Measurements from ENCODE around the gene ZNF253. TPM values are rescaled to one million over a fixed set of nuclear protein-coding genes. Genes with fewer than 3 reads are reported as not detected.
"Not testable (repeated sequence)": the region's sequence is repeated elsewhere in the genome, so short reads cannot be mapped to it uniquely, and the experiment has no call there.

The ZNF253 gene
- total RNA-seq, 2 donors from 2014 or later, result 3.0 to 9.0 TPM

DNA sequence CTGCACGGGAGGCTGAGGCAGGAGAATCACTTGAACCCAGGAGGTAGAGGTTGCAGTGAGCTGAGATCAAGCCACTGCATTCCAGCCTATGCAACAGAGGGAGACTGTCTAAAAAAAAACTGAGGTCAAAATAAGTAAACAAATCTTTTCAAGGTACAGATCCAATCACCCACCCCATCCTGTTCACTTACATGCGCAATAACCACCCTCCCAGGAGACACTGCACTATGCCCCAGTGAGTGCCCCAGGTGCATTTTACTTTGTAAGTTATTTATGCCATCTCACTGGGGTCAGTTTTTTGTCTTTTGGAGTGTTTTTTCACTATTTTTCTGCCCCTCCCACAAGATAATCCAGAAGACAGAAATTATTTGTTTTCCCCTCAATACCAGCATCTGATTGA lies 6.9 kb upstream of the ZNF253 start:
- Histone ChIP-seq H3K9me3 (no peaks in the 10 kb centered on the region), H3K36me3 (no peaks in the 10 kb centered on the region), H3K4me3 (no peak overlapping the region), H3K4me1 (ENCODE audit: control insufficient read depth in 1 of 2, low read depth in 2 of 2) (no peaks in the 10 kb centered on the region), H3K27ac (no peak overlapping the region), H3K27me3 (replicated peaks; ENCODE audit: insufficient read depth) (no peaks in the 10 kb centered on the region)
- no peak for DNase-seq (ENCODE audit: low spot score)
- no peak for TF ChIP-seq CTCF (IDR thresholded peaks at IDR 0.05)
- ATAC-seq (ENCODE audit: insufficient number of reproducible peaks, low FRiP score, low read depth), result no peak

DNA sequence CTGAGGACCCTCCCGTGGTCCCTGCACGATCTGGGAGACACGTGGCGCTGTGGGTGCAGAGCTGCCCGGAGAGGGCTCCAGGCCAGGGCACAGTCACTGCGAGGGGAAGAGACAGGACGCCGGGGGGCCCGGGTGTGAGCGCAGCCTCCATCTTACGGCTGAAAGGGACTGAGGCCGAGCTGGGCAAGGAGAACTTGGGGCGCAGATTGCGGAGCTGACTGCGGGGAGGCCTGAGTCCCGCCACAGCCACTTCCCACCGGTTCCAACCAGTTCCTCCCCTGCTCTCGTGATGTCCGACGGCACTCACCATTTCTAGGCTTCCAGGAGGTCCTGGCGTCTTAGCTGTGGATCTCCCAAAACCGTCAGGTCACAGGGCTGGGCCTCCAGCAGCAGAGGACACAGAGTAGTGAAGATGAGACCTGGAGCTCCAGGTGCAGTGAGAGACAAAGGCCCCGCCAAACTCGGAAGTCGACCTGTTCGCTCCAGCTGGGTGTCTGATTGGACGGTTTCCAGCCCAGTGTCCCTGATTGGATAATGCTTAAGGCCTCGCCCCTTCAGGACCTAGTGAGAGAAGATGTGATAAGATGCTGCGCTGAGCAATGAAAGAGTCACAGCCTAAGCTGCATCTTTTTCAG lies 4.8 kb upstream of the ZNF253 start:
- Histone ChIP-seq H3K27ac (no peak overlapping the region), H3K36me3 (no peaks in the 10 kb centered on the region), H3K9me3 (no peaks in the 10 kb centered on the region), H3K27me3 (replicated peaks; ENCODE audit: insufficient read depth) (no peaks in the 10 kb centered on the region), H3K4me1 (ENCODE audit: control insufficient read depth in 1 of 2, low read depth in 2 of 2) (no peaks in the 10 kb centered on the region), H3K4me3 (peak overlapping the region; percentile 1)
- ATAC-seq (ENCODE audit: insufficient number of reproducible peaks, low FRiP score, low read depth), result no peak
- TF ChIP-seq CTCF (IDR thresholded peaks at IDR 0.05), result no peak
- DNase-seq (ENCODE audit: low spot score), result no peak

- Histone ChIP-seq H3K9me3 (no peaks in the 10 kb centered on the region), H3K27me3 (replicated peaks; ENCODE audit: insufficient read depth) (no peaks in the 10 kb centered on the region), H3K27ac (peak overlapping the region; percentile 89 to 93), H3K36me3 (no peaks in the 10 kb centered on the region), H3K4me3 (peak overlapping the region; percentile 71), H3K4me1 (ENCODE audit: control insufficient read depth in 1 of 2, low read depth in 2 of 2) (peaks cover 20 to 23% of the 10 kb centered on the region in 2 donors)
- TF ChIP-seq CTCF (IDR thresholded peaks at IDR 0.05), result no peak
- DNase-seq (ENCODE audit: low spot score) (no peak), ATAC-seq (ENCODE audit: insufficient number of reproducible peaks, low FRiP score, low read depth) (no peak)
Observed at GRCh38 chr19:19866611-19867248, 1.0 kb downstream of the ZNF253 start.

DNA sequence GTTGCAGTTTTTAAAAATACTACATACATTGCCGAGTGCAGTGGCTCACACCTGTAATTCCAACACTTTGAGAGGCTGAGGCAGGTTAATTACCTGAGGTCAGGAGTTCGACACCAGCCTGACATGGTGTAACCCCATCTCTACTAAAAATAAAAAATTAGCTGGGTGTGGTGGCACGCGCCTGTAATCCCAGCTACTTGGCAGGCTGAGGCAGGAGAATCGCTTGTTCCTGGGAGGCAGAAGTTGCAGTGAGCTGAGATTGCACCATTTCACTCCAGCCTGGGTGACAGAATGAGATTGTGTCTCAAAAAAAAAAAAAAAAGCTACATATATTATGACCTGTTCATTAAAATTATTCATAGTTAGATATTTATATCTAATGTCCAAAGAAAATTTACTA lies 4.4 kb downstream of the ZNF253 start:
- not testable (repeated sequence) for H3K27me3 ChIP-seq (replicated peaks; ENCODE audit: insufficient read depth); H3K4me3 ChIP-seq; H3K9me3 ChIP-seq; H3K27ac ChIP-seq; DNase-seq (ENCODE audit: low spot score); H3K36me3 ChIP-seq; ATAC-seq (ENCODE audit: insufficient number of reproducible peaks, low FRiP score, low read depth)
- H3K4me1 ChIP-seq (ENCODE audit: control insufficient read depth in 1 of 2, low read depth in 2 of 2), result peaks cover 20 to 23% of the 10 kb centered on the region in 2 donors

GRCh38 chr19:19871932-19872331 lies 6.2 kb downstream of the ZNF253 start:
- DNase-seq (ENCODE audit: low spot score), result no peak
- peaks cover 6% of the 10 kb centered on the region for H3K36me3 ChIP-seq
- no peaks in the 10 kb centered on the region for H3K27me3 ChIP-seq (replicated peaks; ENCODE audit: insufficient read depth)
- H3K9me3 ChIP-seq, result peaks cover 3% of the 10 kb centered on the region
- ATAC-seq (ENCODE audit: insufficient number of reproducible peaks, low FRiP score, low read depth), result no peak
- TF ChIP-seq CTCF (IDR thresholded peaks at IDR 0.05), result no peak
- H3K4me1 ChIP-seq (ENCODE audit: control insufficient read depth in 1 of 2, low read depth in 2 of 2), result peaks cover 20 to 23% of the 10 kb centered on the region in 2 donors
- H3K4me3 ChIP-seq, result no peak overlapping the region
- no peak overlapping the region for H3K27ac ChIP-seq
